Mammary epithelial cell (primary cell): ENCODE data around the gene ARSB.

ENCODE experiments used
- EZH2 ChIP-seq: IDR thresholded peaks from 2 replicates; pipeline ENCODE4 v1.6.1; 2012; ENCODE audit warnings: low read length, inconsistent platforms, borderline replicate concordance
- TF ChIP-seq, protein P1 (sequence below), 2 donors: IDR thresholded peaks in 1 of 2; conservative IDR thresholded peaks in 1 of 2; 2 replicates each; pipeline ENCODE4 v1.5.1; 2011 to 2012; ENCODE audit warnings: inconsistent platforms in 2 of 2, low read length in 2 of 2, mild to moderate bottlenecking in 2 of 2, control low read depth in 1 of 2, low read depth in 1 of 2; ENCODE audit not compliant: insufficient read depth in 1 of 2; ENCODE audit errors: extremely low read depth in 1 of 2

DNA sequence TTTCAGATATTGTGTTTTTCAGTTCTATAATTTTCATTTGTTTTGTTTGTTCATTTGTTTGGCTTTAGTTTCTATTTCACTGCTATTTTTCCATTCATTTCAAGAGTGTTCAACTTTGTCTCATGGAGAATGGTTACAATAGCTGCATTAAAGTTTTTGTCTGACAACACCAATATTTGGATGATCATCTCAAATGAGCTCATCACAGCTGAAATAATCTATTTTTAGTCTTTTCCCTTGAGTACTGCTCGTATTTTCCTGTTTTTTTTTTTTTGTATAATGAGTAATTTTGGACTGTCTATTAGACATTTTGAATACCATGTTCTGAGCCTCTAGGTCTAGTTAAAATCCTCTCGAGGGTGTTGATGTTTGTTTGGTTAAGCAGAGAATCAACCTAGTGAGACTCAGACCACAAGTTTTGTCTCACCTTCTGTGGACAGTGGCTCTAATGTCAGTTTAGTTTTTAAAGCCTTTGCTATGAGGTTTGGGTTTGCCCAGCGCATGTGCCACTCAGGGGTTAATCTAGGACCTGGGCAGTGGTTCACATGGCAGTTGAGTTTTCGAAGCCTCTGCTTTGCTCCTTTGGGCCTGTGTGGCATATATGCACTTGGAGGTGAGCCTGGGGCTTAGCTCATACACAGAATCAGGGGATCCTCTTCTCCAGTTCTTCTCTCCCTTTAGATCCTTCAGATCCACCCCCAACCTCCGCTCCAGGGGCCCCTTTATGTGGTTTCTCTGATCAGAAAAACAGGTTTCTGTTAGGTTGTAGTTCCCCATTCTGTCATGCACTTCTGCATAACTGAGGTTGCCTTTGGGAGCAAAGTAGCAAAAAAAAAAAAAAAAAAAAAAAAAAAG, 79.8 kb downstream of the ARSB start:
- TF ChIP-seq, protein P1, sequence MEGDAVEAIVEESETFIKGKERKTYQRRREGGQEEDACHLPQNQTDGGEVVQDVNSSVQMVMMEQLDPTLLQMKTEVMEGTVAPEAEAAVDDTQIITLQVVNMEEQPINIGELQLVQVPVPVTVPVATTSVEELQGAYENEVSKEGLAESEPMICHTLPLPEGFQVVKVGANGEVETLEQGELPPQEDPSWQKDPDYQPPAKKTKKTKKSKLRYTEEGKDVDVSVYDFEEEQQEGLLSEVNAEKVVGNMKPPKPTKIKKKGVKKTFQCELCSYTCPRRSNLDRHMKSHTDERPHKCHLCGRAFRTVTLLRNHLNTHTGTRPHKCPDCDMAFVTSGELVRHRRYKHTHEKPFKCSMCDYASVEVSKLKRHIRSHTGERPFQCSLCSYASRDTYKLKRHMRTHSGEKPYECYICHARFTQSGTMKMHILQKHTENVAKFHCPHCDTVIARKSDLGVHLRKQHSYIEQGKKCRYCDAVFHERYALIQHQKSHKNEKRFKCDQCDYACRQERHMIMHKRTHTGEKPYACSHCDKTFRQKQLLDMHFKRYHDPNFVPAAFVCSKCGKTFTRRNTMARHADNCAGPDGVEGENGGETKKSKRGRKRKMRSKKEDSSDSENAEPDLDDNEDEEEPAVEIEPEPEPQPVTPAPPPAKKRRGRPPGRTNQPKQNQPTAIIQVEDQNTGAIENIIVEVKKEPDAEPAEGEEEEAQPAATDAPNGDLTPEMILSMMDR (conservative IDR thresholded peaks at IDR 0.05 in 1 of 2, IDR thresholded peaks at IDR 0.05 in 1 of 2; ENCODE audit: extremely low read depth in 1 of 2, insufficient read depth in 1 of 2, low read depth in 1 of 2, low read length in 2 of 2), result no peak
- TF ChIP-seq EZH2, result no peak
